B cell (primary cell): Measurements from ENCODE around the gene CLOCK. TPM values are rescaled to one million over a fixed set of nuclear protein-coding genes. Genes with fewer than 3 reads are reported as not detected.

Experiments
- ATAC-seq: fragments of 200-7000 bp; cut with Tn5 transposase; one replicate; pipeline ENCODE4 v1.10.0; 2021; ENCODE audit warnings: low read depth, mild to moderate bottlenecking, moderate number of reproducible peaks, moderate library complexity
- CTCF ChIA-PET: fragments of 350-600 bp; sonication (Branson Sonifier 250); formaldehyde crosslinking; loops from one replicate; lab custom pipeline; 2021; ENCODE audit warnings: antibody characterized with exemption, inconsistent platforms; lab: Charles Lee
- POLR2A ChIA-PET: fragments of 350-600 bp; sonication (Branson Sonifier 250); formaldehyde crosslinking; loops from one replicate; lab custom pipeline; 2021; ENCODE audit warnings: antibody characterized with exemption; lab: Charles Lee
- DNase-seq: peaks from one replicate; pipeline ENCODE4 v3.0.0; 2013
- H2AFZ ChIP-seq: 2 replicates; pipeline ENCODE4 v1.6.1; 2012; ENCODE audit warnings: mild to moderate bottlenecking, low read depth, low read length; ENCODE audit not compliant: insufficient read depth, poor library complexity, severe bottlenecking
- H3K27ac ChIP-seq, 2 donors: 1 replicate in 1 of 2; 2 replicates in 1 of 2; pipeline ENCODE4 v1.5.1; 2012 to 2013; ENCODE audit warnings: low read length in 2 of 2, mild to moderate bottlenecking in 2 of 2, moderate library complexity in 1 of 2
- H3K27me3 ChIP-seq, 4 experiments: fragments of 200-600 bp in 1 of 4; sonication (generic) in 1 of 4; replicated peaks in 1 of 4; 1 replicate in 2 of 4; 2 replicates in 2 of 4; pipeline versions ENCODE4 v1.6.1 to v1.7.0; 2013 to 2016; ENCODE audit warnings: low read length in 3 of 4, mild to moderate bottlenecking in 2 of 4, mixed read lengths in 1 of 4, moderate library complexity in 1 of 4; ENCODE audit not compliant: insufficient read depth in 4 of 4, control insufficient read depth in 3 of 4; ENCODE audit errors: control extremely low read depth in 1 of 4
- H3K36me3 ChIP-seq, 2 experiments: replicated peaks in 1 of 2; 1 replicate in 1 of 2; 2 replicates in 1 of 2; pipeline versions ENCODE4 v1.6.1 to v1.7.1; 2013; ENCODE audit warnings: low read length in 1 of 2; ENCODE audit not compliant: insufficient read depth in 2 of 2, control insufficient read depth in 1 of 2; ENCODE audit errors: control extremely low read depth in 1 of 2, extremely low read depth in 1 of 2
- H3K4me1 ChIP-seq, 2 donors: fragments of 200-600 bp in 1 of 2; sonication (generic) in 1 of 2; 1 replicate in 1 of 2; 2 replicates in 1 of 2; pipeline versions ENCODE4 v1.5.1 to v1.6.1; 2013 to 2017; ENCODE audit warnings: low read length in 2 of 2; ENCODE audit not compliant: control insufficient read depth in 2 of 2, insufficient read depth in 2 of 2
- H3K4me2 ChIP-seq: replicated peaks from 2 replicates; pipeline ENCODE3; 2012; ENCODE audit warnings: mild to moderate bottlenecking, low read depth, low read length; ENCODE audit not compliant: poor library complexity, severe bottlenecking
- H3K4me3 ChIP-seq, 5 experiments: fragments of 200-600 bp in 1 of 5; sonication (generic) in 1 of 5; 1 replicate in 3 of 5; 2 replicates in 2 of 5; pipeline versions ENCODE4 v1.5.1 to v1.7.0; 2011 to 2016; ENCODE audit warnings: low read length in 4 of 5, mild to moderate bottlenecking in 4 of 5, low read depth in 2 of 5, control low read depth in 1 of 5, moderate library complexity in 1 of 5; ENCODE audit not compliant: insufficient read depth in 1 of 5; ENCODE audit errors: control extremely low read depth in 1 of 5, extremely low read depth in 1 of 5
- H3K79me2 ChIP-seq: fragments of 200-600 bp; sonication (generic); one replicate; pipeline ENCODE4 v1.6.0; 2016; ENCODE audit warnings: low read length; ENCODE audit not compliant: control insufficient read depth, insufficient read depth
- H3K9ac ChIP-seq: fragments of 200-600 bp; sonication (generic); 2 replicates; pipeline ENCODE4 v1.6.1; 2017; ENCODE audit warnings: mild to moderate bottlenecking, low read length, moderate library complexity
- H3K9me3 ChIP-seq, 3 donors: one replicate each; pipeline versions ENCODE4 v1.6.1 to v1.7.1; 2013; ENCODE audit warnings: low read length in 2 of 3; ENCODE audit not compliant: control insufficient read depth in 2 of 3, insufficient read depth in 1 of 3; ENCODE audit errors: control extremely low read depth in 1 of 3
- H4K20me1 ChIP-seq: 2 replicates; pipeline ENCODE4 v1.6.0; 2012; ENCODE audit warnings: mild to moderate bottlenecking, low read length; ENCODE audit not compliant: insufficient read depth, control insufficient read depth, poor library complexity, severe bottlenecking
- H3K27ac Mint-ChIP-seq: one replicate; pipeline ENCODE4 v1.8.0; 2021; ENCODE audit warnings: mixed read lengths
- H3K27me3 Mint-ChIP-seq: one replicate; pipeline ENCODE4 v1.8.0; 2021; ENCODE audit warnings: mixed read lengths
- H3K4me1 Mint-ChIP-seq: one replicate; pipeline ENCODE4 v1.8.0; 2021; ENCODE audit warnings: mixed read lengths
- H3K4me3 Mint-ChIP-seq: one replicate; pipeline ENCODE4 v1.8.0; 2021; ENCODE audit warnings: mixed read lengths
- H3K9me3 Mint-ChIP-seq: one replicate; pipeline ENCODE4 v1.8.0; 2022; ENCODE audit warnings: mixed read lengths; ENCODE audit not compliant: insufficient read depth
- CTCF ChIP-seq: fragments of 200-600 bp; IDR thresholded peaks from one replicate; pipeline ENCODE4 v1.8.0; 2022; ENCODE audit warnings: antibody characterized with exemption, mild to moderate bottlenecking
- EZH2 ChIP-seq: IDR thresholded peaks from 2 replicates; pipeline ENCODE4 v1.6.1; 2012; ENCODE audit warnings: borderline replicate concordance, low read depth, mild to moderate bottlenecking, moderate library complexity, low read length; ENCODE audit not compliant: insufficient read depth, poor library complexity, severe bottlenecking
- WGBS: methylation state at CpG from one replicate; pipeline ENCODE4 v1.1.5; 2013; ENCODE audit warnings: missing lambda C conversion rate; ENCODE audit not compliant: insufficient coverage; 5-methylcytosine and 5-hydroxymethylcytosine counted together
- intact Hi-C: fragments of 100-400 bp; cut with micrococcal nuclease; formaldehyde crosslinking; loops from one replicate; pipeline ENCODE4 v1.10.0; 2022
- polyA plus RNA-seq: library from polyadenylated mRNA; depleted of rRNA; stranded (reverse); fragments of >200 nt; gene quantifications from 2 replicates; pipeline ENCODE4 v1.2.3, GENCODE V29; 2012
- total RNA-seq, 2 donors: library from RNA; stranded (reverse); fragments of 120-200 nt in 1 of 2; gene quantifications; 1 replicate in 1 of 2; 2 replicates in 1 of 2; pipeline versions ENCODE4 v1.2.3 to v1.2.4, GENCODE V29; 2013 to 2022

The CLOCK gene
- total and polyA plus RNA-seq, 2 donors (not counting 1 experiment from before 2014, with no cell fraction given), result 2.8 to 14.2 TPM

GRCh38 chr4:55466001-55466400 lies 80.7 kb downstream of the CLOCK start:
- H3K4me3 Mint-ChIP-seq, result no peak overlapping the region
- Histone ChIP-seq H3K9me3 (peaks cover 0 to 4% (median 3%) of the 10 kb centered on the region in 3 donors), H3K9ac (no peak overlapping the region), H3K36me3 (peaks cover 7 to 20% of the 10 kb centered on the region in 2 experiments), H3K27ac (no peak overlapping the region), H3K4me3 (no peak overlapping the region), H3K27me3 (no peaks in the 10 kb centered on the region), H3K79me2 (no peaks in the 10 kb centered on the region), H2AFZ (no peak overlapping the region), H3K4me1 (no peaks in the 10 kb centered on the region), H3K4me2 (no peak overlapping the region), H4K20me1 (no peaks in the 10 kb centered on the region)
- H3K27ac Mint-ChIP-seq, result no peak overlapping the region
- H3K9me3 Mint-ChIP-seq, result peaks cover 2% of the 10 kb centered on the region
- H3K4me1 Mint-ChIP-seq, result no peaks in the 10 kb centered on the region
- H3K27me3 Mint-ChIP-seq, result no peaks in the 10 kb centered on the region
- no peak for TF ChIP-seq EZH2
- no peak for TF ChIP-seq CTCF
- ChIA-PET CTCF (no interaction called here), POLR2A (no interaction called here)
- intact Hi-C loops, result no loop called here
- WGBS, result 88% methylated on average over 1 of the region's 3 CpGs
- ATAC-seq (no peak), DNase-seq (no peak)

- intact Hi-C loops, result no loop called here
- no peaks in the 10 kb centered on the region for H3K9me3 ChIP-seq
- no peak for TF ChIP-seq EZH2
- TF ChIP-seq CTCF, result no peak
- ATAC-seq (no peak), DNase-seq (no peak)
- Mint-ChIP-seq H3K27ac (no peak overlapping the region), H3K4me3 (no peak overlapping the region), H3K9me3 (no peaks in the 10 kb centered on the region), H3K4me1 (no peaks in the 10 kb centered on the region), H3K27me3 (no peaks in the 10 kb centered on the region)
- no peaks in the 10 kb centered on the region for H4K20me1 ChIP-seq
- no peaks in the 10 kb centered on the region for H3K79me2 ChIP-seq
- no peak overlapping the region for H2AFZ ChIP-seq
- POLR2A ChIA-PET, result no interaction called here
- H3K27ac ChIP-seq, result no peak overlapping the region
- H3K36me3 ChIP-seq, result peaks cover 0 to 22% of the 10 kb centered on the region in 2 experiments
- H3K27me3 ChIP-seq, result no peaks in the 10 kb centered on the region
- H3K4me1 ChIP-seq, result no peaks in the 10 kb centered on the region
- no peak overlapping the region for H3K4me3 ChIP-seq
- WGBS, result no CpG with 5 or more reads among the region's 2 CpGs
- CTCF ChIA-PET, result no interaction called here
- no peak overlapping the region for H3K9ac ChIP-seq
- no peak overlapping the region for H3K4me2 ChIP-seq
Measured at GRCh38 chr4:55458611-55459010, 88.1 kb downstream of the CLOCK start.
